HG02798 (cell line): ENCODE results near the gene MNS1.
"Not testable (repeated sequence)": the region's sequence is repeated elsewhere in the genome, so short reads cannot be mapped to it uniquely, and the experiment has no call there.

Experiments
- ATAC-seq: cut with Tn5 transposase; IDR thresholded peaks from one replicate; pipeline ENCODE4 v1.9.1; 2021; ENCODE audit warnings: mild to moderate bottlenecking; ENCODE audit not compliant: unreplicated experiment, poor library complexity

The MNS1 gene, protein sequence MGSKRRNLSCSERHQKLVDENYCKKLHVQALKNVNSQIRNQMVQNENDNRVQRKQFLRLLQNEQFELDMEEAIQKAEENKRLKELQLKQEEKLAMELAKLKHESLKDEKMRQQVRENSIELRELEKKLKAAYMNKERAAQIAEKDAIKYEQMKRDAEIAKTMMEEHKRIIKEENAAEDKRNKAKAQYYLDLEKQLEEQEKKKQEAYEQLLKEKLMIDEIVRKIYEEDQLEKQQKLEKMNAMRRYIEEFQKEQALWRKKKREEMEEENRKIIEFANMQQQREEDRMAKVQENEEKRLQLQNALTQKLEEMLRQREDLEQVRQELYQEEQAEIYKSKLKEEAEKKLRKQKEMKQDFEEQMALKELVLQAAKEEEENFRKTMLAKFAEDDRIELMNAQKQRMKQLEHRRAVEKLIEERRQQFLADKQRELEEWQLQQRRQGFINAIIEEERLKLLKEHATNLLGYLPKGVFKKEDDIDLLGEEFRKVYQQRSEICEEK

DNA sequence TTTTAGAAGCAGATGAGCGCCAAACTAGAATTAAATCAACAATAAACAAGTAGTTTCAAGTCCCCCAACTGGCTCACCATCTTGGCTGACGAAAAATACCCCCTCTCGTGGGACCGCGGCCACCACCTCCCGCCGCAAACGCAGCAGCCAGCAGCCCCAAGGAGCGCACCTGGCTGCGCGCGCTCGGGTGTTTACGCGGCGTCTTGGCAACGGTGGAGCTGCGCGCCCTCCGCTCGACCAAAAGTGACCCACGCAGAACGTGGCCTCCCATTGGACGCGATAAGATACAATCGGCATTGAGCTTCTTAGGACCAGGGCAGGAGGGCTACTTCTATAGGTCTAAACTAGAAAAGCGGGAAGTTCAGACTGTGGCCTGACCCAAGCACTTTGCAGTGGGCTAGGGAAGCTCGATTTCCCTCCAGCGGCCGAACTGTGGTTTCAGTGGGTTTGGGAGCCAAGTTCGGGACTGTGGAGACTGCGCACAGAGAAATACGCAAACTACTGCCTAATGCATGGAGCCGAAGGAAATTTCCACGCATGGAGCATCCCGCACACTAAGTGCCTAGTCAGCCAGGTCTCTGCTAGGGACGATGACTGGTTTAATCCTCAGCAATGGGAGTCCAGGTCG is at the start of gene MNS1:
TSS of gene MNS1 (minus strand) at position 245 of the 628 bp plus-strand sequence. CDS start at position 80, 165 bp downstream.
- peak; percentile 100 for ATAC-seq

GRCh38 chr15:56496635-56497034 is 31.7 kb upstream of the MNS1 start:
- ATAC-seq: peak; percentile 70

DNA sequence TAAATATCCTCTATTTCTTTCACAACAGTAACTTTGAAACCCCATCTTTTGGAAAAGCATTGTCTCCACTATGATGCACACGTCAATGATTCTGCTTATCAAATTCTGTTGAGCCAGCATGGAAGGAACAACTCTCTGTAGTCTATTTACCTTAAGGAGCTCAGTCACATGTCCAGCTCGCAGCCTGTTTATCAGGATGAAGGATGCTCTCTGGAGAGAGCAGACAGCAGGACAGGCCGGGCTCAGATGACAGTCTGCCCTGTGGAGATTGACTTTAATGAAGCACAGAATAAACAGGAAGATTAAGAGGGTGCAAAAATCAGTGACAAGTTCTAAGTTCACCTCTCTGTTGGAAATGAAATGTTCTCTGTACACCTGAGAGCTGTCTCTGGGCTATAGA is 30.6 kb upstream of the MNS1 start:
- no peak for ATAC-seq

DNA sequence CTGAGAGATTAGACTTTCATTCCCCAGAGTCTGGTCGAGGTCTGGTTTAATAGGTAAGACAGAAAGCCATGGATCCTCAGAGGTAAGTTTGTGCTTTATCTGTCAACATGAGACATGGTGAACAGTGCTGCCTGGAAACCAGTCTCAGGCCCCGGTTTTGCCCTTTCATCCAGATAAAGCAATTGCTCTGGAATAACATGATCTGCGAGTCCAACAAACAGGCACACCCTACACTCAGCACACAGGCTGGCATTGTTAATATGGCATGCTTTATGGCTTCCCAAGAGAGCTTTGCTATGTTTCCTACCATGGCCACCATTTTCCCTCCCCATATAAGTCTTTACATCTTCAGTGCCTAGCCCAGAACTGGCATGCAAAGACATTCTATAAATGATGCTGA is 30.1 kb upstream of the MNS1 start:
- no peak for ATAC-seq

DNA sequence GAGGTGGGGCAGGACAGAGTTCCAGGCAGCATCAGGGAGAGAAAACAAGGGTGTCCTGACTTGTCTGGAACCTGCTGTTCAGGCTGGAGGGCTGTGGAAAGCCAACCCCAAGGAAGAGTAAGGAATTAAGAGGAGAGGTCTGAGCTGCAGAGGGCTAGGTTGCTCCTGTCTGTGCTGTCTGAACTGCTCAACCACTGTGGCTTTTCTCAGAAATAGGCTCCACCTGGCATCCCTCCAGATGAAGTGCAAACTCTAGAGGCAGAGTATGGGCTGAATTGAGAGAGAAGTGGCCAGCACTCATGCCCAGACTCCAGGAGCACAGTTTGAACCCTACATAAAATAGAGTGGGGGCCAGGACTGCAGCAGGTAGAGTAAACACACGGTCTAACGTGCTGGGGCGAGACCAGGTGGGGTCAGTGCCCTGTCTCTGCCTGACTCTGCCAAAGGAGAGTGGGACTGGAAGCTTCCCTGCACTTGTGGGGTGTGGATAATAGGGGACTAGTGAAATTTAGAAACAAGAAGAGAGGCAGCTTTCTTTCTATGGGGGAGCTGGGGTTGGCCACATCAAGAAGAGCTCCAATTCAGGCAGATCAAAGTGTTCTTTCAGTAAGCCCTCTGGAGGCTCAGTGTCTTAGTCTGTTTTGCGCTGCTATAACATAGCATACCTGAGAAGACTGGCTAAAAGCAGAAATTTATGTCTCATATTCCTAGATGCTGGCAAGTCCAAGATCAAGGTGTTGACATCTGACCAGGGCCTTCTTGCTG is 28.0 kb upstream of the MNS1 start:
- ATAC-seq: no peak

DNA sequence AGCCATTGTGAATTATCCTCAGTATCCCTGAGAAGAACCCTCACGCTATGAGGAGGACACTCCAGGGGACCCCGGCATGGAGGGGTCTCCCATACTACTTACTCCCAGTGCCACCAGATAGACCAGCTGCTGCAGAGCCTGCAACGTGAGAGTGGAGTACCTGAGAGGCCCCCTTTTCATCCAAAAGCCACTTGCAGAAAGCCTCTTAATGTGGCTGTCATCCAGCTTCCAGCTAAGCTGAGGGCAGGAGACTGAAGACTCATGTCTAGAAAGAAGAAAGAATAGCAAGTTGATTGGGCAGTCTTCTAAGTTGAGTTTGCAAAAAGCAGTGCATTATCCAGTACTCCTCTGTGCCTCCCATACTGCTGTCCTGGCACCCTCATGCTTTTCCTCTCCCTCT is 27.3 kb upstream of the MNS1 start:
- no peak for ATAC-seq

GRCh38 chr15:56491110-56491722 is 26.3 kb upstream of the MNS1 start:
- peak; percentile 53 for ATAC-seq

DNA sequence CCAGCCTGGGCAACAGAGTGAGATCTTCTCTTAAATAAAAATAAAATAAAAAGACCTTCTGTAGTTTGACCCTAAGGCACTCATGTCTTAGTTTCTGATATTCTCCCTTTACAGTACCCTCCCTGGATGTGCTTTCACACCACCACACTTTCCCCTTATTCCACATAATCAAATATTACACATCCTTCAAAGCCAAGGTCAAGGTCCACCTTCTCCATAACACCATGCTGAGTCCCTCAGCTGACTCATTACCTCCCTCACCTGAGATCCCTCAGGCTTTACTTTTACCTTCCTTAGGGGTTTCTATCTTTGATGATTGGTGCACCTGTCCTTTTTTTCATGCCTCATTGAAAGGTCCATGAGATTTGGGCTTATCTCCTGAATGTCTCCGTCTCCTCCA is 25.5 kb upstream of the MNS1 start:
- no peak for ATAC-seq

DNA sequence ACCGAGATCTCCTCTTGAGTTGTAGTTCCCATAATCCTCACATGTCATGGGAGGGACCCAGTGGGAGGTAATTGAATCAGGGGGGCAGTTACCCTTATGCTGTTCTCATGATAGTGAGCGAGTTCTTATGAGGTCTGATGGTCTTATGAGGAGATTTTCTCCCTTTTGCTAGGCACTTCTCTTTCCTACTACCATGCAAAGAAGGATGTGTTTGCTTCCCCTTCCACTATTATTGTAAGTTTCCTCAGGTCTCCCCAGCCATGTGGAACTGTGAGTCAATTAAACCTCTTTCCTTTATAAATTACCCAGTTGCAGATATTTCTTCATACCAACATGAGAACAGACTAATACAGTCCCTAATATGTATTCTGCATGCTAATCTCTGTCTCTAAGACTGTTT is 21.3 kb upstream of the MNS1 start:
- ATAC-seq: not testable (repeated sequence)

- not testable (repeated sequence) for ATAC-seq
Observed at GRCh38 chr15:56485426-56485825, 20.5 kb upstream of the MNS1 start.

DNA sequence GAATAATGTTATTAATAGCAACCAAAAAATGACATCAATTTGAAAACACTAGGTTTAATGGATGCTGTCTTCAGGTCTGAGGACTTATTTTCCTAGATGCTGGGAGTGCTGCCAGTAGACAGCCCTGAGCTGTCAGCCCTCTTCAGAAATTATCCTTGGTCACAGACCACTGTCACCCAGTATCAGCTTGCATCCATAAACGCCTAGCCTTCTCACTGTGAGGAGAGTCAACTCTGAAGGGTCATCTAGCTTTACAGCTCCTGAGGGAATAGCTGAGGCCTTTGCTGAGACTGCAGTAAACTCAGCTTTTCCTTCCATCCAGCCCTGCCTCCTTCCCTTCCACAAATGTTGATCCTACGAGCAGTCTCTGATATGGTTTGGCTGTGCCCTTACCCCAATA is 19.4 kb upstream of the MNS1 start:
- no peak for ATAC-seq

DNA sequence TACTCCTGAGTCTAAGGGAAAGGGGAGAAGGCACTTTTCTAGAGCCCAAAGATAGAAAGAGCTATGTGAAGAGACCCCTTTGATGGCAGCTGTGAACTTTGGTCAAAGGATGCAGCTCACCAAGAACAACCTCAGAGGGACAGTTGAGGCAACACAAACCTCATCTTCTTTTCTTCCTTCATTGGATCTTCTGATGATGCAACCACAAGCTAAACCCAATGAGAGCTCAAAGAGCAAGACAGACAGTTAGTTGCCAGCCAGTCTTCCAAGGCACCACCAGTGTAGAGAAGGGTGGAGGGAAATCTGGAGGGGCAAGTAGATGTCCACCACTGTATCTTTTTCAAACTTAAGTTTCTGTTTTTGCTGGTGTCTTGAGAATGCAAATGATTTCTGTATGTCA is 10.4 kb upstream of the MNS1 start:
- no peak for ATAC-seq

- ATAC-seq: no peak
Observed at GRCh38 chr15:56473017-56473416, 8.1 kb upstream of the MNS1 start.

GRCh38 chr15:56472278-56472677 is 7.3 kb upstream of the MNS1 start:
- ATAC-seq: no peak

GRCh38 chr15:56471440-56472069 is 6.6 kb upstream of the MNS1 start:
- no peak for ATAC-seq

DNA sequence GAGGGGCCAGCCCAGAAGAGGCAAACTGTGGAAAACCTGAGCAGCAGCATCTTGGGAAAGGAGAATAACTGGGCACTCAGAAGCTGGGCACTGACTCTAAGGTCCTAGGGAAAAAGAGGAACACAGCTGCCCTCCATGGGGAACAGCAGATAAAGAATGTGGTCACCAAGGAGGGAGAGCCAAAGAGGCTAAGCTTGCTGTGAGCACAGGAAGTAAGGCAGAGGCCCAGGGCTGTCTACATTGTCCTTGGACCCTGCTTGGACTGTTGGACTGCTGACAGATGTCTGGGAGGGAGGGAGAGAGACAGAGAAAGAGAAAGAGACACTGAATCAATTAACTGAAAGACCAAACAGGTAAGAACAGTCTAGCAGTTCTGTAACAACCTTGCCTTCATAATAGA is 4.5 kb upstream of the MNS1 start:
- ATAC-seq: no peak

GRCh38 chr15:56468401-56468800 is 3.5 kb upstream of the MNS1 start:
- ATAC-seq: peak; percentile 40

- ATAC-seq: no peak
Observed at GRCh38 chr15:56467616-56468015, 2.7 kb upstream of the MNS1 start.

DNA sequence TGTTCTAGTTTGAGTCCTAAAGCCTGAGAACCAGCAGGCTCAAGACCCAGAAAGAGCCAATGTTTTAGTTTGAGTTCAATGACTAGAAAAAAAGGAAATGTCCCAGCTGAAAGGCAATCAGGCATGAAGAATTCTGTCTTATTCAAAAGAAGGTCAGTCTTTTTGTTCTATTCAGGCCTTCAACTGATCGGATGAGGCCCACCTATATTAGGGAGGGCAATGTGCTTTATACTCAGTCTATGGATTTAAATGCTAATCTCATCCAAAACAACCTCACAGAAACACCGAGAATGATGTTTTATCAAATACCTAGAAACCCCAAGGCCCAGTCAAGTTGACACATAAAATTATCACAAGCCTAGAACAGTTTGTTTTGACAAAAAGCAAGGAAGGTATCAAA is 4.0 kb downstream of the MNS1 start:
- ATAC-seq: no peak

- no peak for ATAC-seq
Observed at GRCh38 chr15:56460071-56460470, 4.9 kb downstream of the MNS1 start.
